CD4-positive, alpha-beta T cell treated with Interferon alpha-2 for 1 hour (primary cell): ENCODE measurements around the gene MGLL.

ENCODE experiments used
- DNase-seq, 2 donors: peaks; one replicate each; pipeline ENCODE4 v3.0.0-alpha.2; 2020 to 2022

Gene MGLL

GRCh38 chr3:127822041-127822681 lies at the start of gene MGLL:
TSS of gene MGLL (minus strand) at chr3:127822515. CDS start at chr3:127822318, 197 bp downstream.
- DNase-seq, result no peak

DNA sequence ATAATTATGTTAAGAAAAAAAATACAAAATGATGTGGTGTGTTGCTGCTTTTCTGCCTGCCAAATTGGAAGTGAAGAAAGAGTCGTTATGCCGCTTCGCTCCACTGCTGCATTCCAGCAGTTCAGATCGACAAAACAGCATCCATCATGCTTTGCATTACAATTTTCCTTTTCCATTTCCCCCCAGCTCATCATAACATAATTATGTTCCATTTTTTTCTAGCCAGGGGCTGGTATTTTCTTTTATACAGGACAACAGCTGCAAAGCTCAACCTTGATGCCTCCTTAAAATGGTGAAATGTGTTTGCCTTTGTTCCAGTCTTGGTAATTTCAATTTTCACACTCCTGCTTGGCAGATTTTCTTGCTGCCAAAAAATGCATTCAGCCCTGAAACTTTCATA lies 47.8 kb upstream of the MGLL start:
- no peak for DNase-seq

- no peak for DNase-seq
These were observed 45.7 kb upstream of the MGLL start for GRCh38 chr3:127867986-127868385.

DNA sequence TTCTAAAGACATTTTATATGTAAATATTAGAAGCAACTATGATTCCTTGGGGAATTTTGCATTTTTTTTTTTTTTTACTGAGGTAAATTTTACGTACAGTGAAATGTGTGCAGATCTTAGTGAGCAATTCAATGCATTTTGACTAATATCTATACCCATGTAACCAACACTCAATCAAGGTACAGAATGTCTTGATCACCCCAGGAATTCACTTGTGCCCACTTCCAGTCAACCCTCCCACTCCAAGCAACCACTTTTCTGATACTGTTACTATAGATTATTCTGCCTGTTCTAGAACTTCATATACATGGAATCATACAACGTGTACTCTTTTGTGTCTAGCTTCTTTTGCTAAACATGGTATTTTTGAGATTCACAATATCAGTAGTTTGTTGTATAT lies 45.1 kb upstream of the MGLL start:
- no peak for DNase-seq

DNA sequence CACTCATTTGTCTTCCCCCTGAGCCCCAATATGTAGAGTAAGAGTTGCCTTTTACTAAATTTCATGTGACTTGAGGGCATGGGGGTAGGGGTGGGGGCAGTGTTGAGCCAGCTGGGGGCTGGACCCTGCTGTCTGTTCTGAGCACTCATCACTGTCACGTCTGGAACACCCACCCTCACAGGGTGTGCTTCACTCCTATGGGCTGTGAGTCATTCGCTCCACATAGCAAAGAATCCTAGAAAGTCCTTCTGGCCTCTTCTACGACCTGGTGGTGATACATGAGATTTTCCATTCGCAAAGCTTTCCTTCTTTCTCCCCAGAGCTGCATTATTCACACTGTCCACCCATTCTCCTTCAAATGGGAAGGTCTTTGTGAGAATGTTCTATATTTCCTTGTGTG lies 43.6 kb upstream of the MGLL start:
- no peak for DNase-seq

GRCh38 chr3:127860211-127860696 lies 37.9 kb upstream of the MGLL start:
- no peak for DNase-seq

GRCh38 chr3:127859730-127860129 lies 37.4 kb upstream of the MGLL start:
- DNase-seq, result no peak

DNA sequence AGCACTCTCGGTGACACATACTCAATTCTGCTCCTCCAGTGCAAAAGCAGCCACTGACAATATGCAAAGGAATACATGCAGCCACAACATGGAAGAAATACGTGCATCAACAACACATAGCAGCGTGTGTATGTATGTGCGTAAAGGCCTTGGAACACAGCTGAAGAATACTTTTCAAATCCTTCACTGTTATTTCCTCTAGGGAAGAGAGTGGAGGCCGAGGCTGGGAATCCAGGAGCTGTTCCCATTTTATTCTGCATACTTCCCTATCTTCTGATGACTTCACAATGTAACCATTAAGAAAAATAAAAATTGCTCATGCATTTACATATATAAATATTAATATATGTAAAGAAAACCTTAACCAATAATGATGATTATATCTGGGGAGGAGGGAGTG lies 36.6 kb upstream of the MGLL start:
- DNase-seq, result no peak

DNA sequence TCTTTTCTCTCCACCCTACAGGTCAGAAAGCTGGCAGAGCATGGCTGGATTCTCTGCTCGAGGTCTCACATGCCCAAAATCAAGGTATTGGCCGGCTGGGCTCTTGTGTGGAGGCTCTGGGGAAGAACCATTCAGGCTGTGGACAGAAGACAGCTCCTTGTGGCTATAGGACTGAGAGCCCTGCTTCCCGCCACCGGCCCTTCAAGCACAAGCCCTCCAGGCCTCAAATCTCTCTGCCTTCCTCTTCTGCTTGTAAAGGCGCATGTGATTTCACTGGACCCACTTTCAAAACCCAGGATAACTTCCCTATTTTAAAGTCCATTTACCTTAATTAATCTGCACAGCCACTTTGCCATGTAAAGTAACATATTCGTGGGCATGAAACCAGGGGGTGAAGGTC lies 36.2 kb upstream of the MGLL start:
- DNase-seq, result no peak

DNA sequence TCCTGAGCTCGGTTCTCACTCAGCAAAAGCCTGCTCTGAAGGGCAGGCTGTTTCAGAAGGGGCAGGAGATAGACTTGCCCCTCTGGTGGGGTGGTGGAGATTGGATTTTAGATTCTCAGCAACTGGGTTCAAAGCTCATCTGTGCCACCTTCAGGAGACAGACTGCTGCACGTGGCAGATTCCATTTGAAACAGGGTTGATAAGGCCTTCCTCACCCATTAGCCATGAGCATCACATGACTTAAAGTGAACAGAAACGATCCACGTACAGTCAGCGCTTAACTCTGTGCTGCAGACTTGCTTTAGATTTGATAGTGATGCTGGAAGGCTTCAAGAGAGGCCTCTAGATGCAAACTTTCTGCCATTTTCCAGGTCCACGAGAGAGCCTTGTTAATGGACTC lies 35.0 kb upstream of the MGLL start:
- no peak for DNase-seq

DNA sequence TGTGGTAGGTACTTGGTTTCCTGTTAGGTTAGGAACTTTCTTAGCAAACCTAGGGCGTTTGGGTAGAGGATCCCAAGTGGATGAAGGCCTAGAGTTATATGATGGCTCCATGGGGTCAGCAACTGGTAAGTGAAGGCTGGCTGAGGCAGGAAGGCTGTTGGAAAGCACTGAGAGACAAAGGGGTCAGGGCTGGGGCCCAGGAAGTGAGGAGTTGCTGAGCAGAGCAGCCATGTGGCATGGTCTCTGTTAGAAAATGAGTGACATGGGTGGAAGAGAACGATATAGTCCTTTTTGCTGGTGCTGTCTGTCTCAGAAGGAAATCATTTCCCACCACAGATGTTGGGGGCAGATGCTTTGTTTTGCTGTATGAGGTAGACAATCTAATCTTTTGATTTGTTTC lies 34.5 kb upstream of the MGLL start:
- DNase-seq, result no peak

DNA sequence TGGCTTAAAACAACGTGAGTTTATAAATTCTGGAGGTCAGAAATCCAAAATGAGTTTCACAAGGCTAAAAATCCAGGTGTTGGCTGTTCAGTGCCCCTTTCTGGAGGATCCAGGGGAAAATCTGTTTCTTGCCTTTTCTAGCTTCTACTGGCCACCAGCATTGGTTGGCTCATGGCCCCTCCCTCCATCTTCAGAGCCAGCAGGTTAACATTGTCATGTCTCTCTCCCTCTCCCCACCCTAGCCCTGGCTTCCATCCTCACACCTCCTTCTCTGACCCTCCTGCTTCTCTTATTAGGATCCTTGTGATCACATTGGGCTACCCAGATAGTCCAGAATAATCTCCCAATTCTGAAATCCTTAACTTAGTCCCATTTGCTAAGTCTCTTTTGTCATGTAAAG lies 32.9 kb upstream of the MGLL start:
- DNase-seq, result no peak

- no peak for DNase-seq
These were observed 31.4 kb upstream of the MGLL start for GRCh38 chr3:127853681-127854080.

- DNase-seq, result no peak
These were observed 29.6 kb upstream of the MGLL start for GRCh38 chr3:127851899-127852298.

DNA sequence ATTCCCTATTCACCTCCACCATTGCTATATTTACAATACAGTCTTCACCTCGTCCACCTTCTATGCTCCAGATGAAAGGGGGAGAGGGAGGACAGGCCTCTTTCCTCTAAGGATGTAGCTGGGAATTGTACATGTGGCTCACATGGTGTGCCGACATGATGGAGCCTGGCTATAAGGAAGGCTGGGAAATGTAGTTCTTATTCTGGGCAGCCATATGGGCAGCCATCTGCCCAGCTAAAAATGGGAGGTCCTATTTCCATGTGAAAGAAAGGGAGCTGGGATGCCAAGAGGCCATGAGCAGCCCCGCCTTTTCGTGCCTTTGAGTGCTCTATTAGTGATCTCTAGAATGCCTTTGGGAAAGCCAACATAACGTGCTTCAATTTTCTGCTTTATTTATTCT lies 27.1 kb upstream of the MGLL start:
- no peak for DNase-seq

DNA sequence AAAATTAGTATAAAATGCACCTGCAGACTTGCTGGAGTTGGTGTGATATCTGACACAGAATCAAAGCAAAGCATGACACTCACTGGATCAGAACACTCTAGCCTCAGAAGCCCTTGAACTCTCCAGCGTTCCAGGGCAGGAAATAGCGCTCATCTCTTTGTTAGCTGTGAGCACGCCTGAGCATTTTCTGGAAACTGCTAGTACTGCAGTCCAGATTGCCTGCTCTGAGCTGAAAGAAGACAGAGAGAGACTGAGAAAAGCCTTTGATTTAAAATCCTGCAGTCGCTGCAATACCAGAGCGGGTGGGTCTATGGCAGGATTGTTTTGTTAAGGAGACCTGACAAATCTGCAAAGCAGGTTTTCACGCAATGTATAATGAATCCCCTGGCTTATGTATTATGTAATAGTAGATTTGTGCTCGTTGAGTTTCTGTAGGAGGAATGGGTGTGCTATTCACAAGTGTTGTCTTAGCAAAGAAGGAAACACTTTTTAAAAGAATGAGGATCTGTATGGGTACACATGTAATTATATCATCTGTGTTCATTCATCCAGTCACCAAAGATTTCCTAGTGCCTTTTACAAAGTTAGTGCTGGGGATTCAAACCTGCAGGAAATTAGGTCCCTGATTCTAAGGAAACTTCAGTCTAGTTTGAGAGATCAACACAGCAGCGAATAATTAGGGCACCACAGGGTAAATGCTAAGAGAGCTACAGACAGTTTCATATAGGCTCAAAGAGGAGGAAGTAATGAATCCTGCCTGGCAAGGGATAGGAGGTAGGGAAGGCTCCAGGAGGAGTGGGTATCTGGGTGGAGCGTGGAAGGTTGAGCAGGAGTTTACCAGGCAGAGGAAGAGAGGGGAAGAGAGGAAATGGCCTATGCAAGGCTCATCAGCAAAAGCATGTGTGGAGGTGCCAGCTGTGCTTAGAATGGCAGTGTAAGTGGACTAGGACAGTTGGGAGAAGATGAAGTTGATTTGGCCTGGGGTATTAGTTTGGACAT lies 26.1 kb upstream of the MGLL start:
- no peak for DNase-seq

DNA sequence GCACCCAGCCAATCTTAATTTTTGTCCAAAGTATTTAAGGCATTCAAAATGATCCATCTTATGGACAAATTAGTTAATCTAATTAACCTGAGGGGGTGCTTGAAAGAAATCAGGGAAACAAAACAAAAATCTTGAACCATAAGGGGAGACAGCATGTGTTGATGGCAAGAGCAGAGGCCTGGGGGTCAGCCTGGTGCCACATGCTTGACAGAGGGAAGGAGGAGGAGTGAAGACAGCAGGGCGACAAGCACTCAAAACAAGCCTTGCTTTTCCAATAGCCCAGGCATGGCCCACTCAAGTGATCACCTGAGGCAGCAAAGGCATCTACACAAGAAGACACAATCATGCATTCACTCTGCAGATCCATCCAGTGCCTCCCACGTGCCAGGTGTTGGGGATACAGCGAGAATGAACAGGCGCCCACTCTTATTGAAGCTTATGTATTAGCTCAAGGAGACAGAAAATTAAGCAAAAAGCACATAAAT lies 25.0 kb upstream of the MGLL start:
- DNase-seq, result no peak

DNA sequence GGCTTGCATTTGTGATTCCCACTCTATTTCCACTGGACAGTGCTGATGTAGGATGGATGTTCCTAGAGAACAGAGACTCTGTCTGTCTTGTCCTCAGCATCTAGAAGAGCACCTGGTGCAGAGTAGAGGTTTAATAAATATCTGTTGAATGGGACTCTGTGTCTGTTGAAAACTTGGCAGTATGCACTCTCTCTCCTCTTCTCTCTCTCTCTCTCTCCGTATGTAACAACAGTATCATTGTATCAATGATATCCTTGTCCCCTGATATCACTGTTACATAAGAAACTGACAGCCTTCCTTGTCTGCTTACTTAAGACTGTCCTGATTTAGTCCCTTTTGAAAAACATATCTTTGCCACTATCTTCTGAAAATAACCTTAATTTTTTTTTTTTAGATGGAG lies 24.3 kb upstream of the MGLL start:
- no peak for DNase-seq

GRCh38 chr3:127844326-127844942 lies 22.1 kb upstream of the MGLL start:
- DNase-seq, result no peak

GRCh38 chr3:127840671-127841070 lies 18.4 kb upstream of the MGLL start:
- DNase-seq, result no peak

GRCh38 chr3:127839099-127839498 lies 16.8 kb upstream of the MGLL start:
- DNase-seq, result no peak

DNA sequence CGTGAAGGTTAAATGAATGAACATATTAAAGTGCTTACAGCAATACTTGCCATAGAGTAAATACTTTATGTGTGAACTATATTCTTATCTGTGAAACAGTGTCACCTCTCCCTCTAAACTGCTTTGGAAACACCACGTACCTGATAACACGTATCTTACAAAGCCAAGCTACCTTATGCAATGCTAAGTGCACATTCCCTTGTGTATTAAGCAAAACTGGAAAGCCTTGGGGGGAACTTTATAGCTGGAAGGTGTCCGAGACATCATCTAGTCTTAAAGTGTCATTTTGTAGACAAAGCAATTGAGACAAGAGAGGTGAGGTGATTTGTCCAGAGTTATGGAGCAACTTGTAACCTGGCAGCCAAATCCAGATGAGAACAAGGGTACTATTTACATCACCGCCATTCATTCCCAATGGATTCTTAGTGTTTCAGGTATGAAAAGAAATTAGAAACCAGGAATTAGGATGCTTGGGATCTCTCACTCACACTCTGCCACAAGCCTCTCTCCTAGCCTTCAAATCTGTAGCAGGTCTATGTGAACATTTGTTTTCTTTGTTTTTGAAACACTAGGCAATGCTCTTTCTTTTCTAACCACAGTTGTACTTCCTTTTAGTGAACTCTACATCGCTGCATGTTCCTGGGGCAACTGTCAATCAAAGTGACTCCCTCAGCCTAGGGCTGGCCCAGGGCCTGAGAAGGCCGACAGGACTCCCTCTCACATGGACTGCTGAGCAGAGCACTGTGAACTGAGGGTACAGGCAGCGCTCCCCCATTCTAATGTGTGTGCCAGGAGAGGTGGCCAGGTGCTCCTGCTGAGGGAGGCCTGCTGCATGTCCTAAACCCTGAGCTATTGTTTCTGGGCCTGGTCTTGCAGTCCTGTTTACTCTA lies 13.9 kb upstream of the MGLL start:
- no peak for DNase-seq
